GM18511 (cell line): ENCODE data around the gene BTBD9.

Experiments used
- ATAC-seq: cut with Tn5 transposase; IDR thresholded peaks from one replicate; pipeline ENCODE4 v1.9.1; 2021; ENCODE audit warnings: mild to moderate bottlenecking, moderate library complexity; ENCODE audit not compliant: unreplicated experiment

Gene BTBD9

DNA sequence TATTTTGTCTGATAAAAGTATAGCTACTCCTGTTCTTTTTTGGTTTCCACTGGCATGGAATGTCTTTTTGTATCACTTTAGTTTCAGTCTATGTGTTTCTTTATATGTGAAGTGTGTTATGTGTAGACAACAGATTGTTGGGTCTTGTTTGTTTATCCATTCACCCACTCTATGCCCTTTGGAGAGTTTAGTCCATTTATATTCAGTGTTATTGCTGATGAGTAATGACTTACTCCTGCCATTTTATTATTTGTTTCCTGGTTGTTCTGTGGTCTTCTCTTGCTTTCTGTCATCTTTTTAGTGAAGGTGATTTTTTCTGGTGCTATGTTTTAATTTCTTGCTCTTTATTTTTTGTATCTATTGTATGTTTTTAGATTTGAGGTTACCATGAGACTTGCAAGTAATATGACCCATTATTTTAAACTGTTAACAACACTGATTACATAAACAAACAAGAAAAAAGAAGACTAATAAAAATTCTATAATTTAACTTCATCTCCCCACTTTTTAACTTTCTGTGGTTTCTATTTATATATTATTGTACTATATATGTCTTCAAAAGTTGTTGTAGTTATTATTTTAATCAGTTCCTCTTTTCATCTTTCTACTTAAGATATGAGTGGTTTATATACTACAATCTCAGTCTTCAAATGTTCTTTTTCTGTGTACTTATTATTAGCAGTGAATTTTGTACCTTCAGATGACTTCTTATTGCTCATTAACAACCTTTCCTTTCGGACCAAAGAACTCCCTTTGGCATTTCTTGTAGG, 323.4 kb downstream of the BTBD9 start:
- ATAC-seq: peak; percentile 78

- ATAC-seq: no peak
These were observed 328.5 kb downstream of the BTBD9 start for GRCh38 chr6:38311201-38311600.

DNA sequence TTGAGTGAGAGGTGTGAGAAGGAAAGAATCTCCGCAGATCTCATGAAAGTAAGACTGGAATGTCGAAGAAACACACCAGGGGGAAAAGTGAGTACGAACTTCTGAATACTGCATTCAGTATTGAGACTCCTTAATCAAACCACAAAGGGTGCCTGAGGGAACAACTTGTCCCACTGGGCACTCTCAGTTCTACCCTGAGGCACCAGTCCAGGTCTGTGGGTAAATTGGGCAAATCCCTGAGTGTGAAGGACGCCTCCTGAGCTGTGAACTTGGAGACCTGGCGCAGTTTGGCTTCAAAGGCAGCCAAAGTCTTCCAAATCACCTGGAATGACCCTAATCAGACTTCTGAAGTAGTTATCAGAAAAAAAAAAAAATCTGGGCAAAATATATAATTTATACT, 329.7 kb downstream of the BTBD9 start:
- ATAC-seq: no peak

DNA sequence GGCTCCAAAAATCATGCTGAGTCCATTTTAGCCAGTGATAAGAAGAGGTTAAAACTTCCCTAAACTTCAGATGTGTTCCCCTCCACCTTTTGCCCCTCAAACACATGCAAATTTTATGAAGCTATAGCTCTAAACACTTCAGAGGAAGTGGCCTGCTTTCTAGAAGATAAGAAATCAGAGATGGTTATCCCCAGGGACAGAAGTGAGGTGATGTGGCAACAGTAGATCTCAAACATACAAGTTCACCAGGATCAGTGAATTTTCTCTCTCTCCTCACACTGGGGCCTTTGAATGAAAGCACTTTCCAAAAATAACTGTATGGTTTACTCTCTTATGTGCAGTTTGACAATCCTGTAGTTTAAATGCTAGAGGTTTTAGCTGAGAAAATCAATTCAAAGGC, 332.0 kb downstream of the BTBD9 start:
- peak; percentile 64 for ATAC-seq

- peak; percentile 57 for ATAC-seq
These were observed 332.8 kb downstream of the BTBD9 start for GRCh38 chr6:38306931-38307330.

- ATAC-seq: peak; percentile 67
These were observed 333.6 kb downstream of the BTBD9 start for GRCh38 chr6:38305995-38306681.

GRCh38 chr6:38302838-38303237, 336.9 kb downstream of the BTBD9 start:
- ATAC-seq: no peak

DNA sequence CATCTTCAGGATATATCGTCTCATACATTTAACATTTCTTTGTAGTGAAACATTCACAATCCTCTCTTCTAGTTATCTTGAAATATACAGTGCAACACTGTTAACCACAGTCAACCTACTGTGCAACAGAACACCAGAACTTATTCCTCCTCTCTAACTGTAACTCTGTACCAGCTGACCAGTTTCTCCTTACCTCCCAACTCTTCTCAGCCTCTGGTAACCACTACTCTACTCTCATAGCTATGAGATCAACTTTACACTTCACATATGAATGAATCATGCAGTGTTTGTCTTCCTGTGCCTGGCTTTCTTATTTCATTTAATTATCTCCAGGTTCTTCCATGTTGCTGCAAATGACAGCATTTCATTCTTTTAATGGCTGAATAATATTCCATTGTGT, 337.6 kb downstream of the BTBD9 start:
- no peak for ATAC-seq

- ATAC-seq: no peak
These were observed 349.5 kb downstream of the BTBD9 start for GRCh38 chr6:38290133-38290799.

DNA sequence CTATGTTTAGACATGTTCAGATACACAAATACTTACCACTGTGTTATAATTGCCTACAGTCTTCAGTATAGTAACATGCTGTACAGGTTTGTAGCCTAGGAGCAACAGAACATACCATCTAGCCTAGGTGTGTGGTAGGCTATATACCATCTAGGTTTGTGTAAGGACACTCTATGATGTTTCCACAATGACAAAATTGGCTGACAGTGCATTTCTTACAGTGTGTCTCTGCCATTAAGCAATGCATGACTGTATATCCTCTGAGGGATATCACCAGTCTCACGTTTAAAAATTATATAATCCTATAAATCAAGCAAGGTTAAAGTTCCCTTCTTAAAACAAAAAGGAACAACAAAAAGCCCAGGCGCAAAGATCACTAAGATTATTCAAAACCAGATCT, 352.2 kb downstream of the BTBD9 start:
- no peak for ATAC-seq

GRCh38 chr6:38284802-38285394, 354.8 kb downstream of the BTBD9 start:
- ATAC-seq: no peak

GRCh38 chr6:38283734-38284362, 355.9 kb downstream of the BTBD9 start:
- no peak for ATAC-seq

- no peak for ATAC-seq
These were observed 356.8 kb downstream of the BTBD9 start for GRCh38 chr6:38282911-38283310.

DNA sequence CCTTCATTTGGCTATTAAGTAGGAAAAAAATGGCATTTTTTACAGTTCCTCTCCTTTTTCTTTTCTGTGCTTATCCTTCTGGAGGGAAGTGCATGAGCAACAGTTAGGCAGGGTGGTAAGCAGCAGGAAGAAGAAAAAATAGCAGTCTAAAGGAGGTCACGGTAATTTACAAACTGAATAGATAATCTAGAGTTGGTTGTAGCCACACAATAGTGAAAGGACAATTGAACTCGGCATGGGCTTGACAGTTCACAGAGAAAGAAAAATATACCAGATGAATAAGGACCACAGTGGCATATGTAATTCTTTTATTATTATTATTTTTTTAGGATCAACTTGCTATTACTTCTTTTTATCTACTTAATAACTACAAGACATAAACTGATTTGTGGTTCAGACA, 358.6 kb downstream of the BTBD9 start:
- ATAC-seq: no peak

DNA sequence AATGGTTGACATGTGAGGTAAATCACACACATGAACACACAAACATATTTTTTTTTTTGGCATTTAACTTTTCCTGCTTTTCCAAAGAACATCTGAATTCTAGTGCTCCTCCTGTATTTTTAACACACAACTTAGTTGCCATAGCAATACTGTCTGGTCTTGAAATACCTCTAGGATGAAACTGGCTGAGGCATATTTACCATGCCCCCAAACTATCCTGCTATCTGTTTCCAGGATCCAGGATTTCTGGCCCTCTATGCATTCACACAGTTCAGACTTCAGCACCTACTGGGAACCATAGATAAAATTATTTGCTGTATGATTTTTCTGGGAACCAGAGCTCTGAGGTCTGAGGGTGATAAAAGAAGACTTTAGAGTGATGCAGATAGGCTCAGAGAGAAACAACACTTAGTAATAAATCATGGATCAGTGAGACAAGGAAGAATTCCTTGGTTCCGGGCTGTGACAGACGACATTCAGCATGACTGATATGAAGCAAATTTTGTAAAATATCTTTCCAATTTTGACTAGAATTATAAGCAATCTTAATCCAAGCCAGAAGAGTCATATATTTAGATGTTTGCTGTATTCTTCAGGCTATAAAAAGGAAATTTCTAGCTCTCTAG, 359.7 kb downstream of the BTBD9 start:
- no peak for ATAC-seq

DNA sequence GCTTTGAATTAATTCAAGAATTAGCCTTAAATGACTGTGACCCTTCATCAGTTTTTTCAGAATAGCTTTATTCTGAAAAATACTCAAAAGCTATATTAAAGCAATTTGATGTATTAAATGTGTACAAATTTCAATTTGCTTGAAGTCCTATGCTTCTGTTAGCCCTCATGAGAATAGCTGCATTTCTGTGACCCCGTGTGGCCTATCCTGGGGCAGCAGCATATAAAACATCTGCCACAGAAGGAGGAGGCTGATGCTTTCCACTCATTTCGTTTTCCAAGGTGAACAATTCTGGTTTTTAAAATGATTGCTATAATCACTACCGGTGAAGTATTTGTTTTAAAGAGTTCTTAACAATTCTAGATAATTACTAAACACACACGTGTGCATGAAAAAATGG, 360.3 kb downstream of the BTBD9 start:
- no peak for ATAC-seq

DNA sequence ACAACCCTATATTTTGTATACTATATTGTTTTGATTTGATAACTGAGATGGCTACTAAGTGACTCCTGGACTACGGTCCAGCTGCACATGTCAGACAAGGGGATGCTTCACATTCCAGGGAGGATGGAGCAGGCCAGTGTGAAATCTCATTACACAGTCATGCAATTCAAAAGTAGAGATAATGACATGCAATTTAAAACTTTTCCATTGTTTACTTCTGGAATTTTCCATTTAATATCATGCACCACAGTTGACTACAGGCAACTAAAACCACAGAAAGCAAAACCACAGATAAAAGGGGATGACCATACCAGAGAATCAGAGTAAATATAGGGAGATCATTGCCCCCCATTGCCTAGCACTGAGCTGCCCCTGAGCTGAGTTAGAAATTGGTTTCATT, 366.4 kb downstream of the BTBD9 start:
- ATAC-seq: no peak

DNA sequence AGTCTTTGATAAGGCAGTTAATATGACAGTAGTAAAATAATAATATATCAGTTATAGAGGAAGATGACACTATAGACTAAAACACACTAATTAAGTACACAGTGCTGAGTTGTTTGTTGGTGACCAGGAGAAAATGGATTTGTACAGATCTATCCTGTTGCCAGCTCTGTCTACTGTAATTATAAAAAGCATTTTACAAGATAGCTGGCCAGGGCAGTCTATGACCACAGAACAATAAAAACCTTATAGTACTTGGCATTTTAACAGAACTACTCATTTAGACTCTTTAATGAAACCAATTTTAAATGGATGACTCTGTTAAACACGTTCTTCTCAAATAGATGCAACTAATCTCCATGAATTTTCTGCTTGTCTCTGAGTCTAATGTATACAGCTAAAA, 367.5 kb downstream of the BTBD9 start:
- ATAC-seq: no peak

GRCh38 chr6:38271081-38271480, 368.6 kb downstream of the BTBD9 start:
- no peak for ATAC-seq

DNA sequence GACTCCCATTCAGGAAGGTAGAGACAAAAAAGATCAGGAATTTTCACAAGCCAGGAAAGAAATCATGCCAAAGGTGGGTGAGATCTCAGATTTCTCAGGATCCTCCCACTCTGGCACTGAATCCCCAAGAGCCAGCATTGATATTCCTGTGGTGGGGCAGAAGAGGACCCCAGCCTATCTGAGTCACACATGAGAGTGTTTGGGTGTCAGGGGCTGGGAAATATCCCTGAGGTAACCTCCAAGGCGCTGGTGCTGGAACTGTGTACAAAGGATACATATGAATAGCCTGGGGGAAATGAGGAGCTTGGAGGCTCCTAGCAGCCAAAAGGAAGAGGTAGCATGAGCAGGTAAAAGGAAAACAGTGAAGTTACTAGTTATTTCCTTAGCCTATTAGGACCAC, 369.4 kb downstream of the BTBD9 start:
- ATAC-seq: no peak
